GM19395 (cell line): ENCODE results near the gene SPINT1.

Experiments
- ATAC-seq: cut with Tn5 transposase; IDR thresholded peaks from one replicate; pipeline ENCODE4 v1.9.1; 2021; ENCODE audit warnings: mild to moderate bottlenecking, moderate library complexity; ENCODE audit not compliant: unreplicated experiment

SPINT1 gene

DNA sequence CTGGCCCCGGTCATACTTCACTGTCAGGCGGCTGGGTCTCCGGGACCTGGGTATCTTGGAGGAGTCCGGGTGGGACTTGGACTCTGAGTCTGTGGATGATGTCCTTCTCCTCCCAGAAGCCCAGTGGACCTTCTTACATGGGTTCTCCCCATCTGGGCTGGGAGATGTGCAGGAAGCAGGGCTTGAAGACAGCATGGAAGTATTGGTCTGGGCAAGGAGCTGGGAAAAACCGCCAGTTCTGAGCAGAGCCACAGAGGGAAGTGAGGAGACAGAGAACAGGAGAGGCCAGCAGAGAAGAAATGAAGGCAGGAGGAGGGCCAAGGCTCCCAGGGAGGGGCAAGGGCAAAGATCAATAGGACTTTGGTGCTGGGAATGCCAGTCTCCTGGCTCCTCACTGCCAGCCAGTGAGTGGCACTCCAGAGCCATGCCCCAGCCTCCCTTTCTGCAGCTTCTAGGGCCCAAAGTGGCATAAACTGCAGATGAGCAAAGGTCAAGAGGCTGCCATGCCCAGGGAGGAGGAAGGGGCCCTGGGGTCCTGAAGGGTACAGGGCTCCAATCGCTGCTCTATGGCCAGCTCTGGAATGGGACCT is 15.3 kb upstream of the SPINT1 start, which contains the start of gene PPP1R14D:
PPP1R14D (minus strand) TSS at position 262 of the 590 bp plus-strand sequence; CDS start at position 195, 67 bp downstream.
- ATAC-seq, result no peak

DNA sequence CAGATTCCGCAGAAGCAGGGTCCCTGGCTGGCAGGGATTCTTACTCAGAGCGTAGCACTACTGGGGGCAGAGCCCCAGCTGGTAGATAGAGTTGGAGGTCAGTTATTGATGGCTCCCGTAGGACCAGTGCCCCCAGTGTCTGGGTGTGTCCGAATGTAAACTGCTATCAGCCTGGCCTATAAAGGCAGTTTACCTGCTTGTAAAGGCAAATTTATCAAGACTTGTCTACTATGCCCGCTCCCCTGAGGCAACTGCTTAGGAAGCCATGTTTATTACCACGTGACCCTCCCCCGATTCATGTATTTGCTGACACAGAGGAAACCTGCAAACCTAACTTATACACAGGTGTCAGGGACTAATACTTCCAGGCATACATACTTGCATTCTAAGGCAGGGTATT is 14.7 kb upstream of the SPINT1 start:
- no peak for ATAC-seq

GRCh38 chr15:40830884-40831283 is 13.0 kb upstream of the SPINT1 start:
- ATAC-seq, result no peak

- ATAC-seq, result no peak
These were observed 12.0 kb upstream of the SPINT1 start for GRCh38 chr15:40831861-40832260.

GRCh38 chr15:40832903-40833302 is 10.9 kb upstream of the SPINT1 start:
- no peak for ATAC-seq

DNA sequence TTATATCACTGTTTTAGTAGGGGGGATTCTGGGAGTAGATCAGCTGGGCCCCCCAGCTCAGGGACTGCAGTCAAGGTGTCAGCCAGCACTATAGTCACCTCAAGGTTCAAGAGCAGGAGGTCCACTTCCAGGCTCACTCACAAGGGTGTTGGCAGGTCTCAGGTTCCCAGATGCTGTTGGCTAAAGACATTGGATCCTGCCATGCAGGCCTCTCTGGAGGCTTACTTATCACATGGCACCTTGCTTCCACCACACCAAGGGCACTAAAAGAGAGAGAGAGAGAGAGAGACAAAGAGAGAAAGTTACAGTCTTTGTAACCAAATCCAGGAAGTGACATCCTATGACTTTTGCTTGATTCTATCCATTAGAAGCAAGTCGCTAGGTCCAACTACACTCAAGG is 7.8 kb upstream of the SPINT1 start:
- ATAC-seq, result no peak

DNA sequence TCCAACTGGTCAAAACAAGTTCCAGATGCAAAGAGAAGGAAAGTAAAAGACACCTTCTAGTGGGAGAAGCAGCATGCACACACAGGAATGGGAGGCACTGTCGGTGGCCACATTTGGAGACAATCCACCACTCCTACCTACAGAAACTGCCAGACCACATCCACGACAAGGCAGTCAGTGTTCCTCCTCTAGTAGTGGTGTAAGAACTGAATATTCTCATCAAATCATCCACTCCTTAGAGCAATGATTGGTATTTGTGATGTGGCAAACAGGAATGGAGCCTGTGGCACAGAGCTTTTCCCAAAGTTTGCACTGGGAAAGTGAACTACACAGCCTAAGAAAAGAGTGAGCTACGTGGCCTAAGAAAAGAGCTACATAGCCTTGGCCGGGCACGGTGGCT is 5.1 kb upstream of the SPINT1 start:
- no peak for ATAC-seq

GRCh38 chr15:40841741-40842140 is 2.1 kb upstream of the SPINT1 start:
- ATAC-seq, result no peak

GRCh38 chr15:40843261-40843884 is 475 bp upstream of the SPINT1 start:
- no peak for ATAC-seq

DNA sequence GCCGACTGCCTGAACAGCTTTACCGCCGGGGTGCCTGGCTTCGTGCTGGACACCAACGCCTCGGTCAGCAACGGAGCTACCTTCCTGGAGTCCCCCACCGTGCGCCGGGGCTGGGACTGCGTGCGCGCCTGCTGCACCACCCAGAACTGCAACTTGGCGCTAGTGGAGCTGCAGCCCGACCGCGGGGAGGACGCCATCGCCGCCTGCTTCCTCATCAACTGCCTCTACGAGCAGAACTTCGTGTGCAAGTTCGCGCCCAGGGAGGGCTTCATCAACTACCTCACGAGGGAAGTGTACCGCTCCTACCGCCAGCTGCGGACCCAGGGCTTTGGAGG is 815 bp downstream of the SPINT1 start:
- no peak for ATAC-seq

- ATAC-seq, result no peak
These were observed 1.2 kb downstream of the SPINT1 start for GRCh38 chr15:40845036-40845435.

DNA sequence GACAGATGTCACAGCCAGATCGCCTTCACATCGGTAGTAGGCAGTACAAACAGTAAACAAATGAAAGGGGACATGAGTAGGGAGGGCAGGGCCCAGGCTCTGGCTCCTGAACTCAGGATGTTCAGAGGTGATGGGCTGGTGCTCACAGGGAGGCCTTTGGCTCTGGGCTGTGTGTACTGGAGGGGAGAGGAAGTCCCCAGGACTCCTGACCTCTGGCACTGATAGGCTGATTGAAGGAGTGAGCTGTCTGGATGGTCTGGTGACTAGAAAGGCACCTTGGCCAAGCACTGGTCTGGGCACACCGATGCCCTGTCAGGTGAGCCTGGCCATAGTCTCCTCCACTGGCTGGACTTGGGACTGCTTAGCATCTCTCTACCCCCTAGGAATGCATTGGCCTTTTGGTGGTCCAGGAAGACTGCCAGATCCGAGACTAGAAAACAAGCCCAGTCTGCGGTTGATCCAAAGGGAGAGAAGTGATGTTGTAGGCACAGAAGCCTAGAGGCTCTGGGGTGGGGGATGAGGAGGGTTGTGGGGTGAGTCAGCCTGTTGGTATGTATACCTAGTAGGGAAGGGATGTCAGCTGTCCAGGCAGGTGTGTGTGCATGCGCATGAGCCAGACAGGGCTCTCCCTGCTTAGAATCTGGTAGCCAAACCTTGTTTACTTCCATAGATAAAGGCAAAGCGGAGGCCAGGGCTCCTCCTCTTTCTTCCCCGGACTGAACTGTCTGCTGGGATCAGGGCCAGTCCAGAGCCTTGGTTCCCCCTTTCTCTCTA is 1.9 kb downstream of the SPINT1 start:
- no peak for ATAC-seq

GRCh38 chr15:40846841-40847222 is 3.0 kb downstream of the SPINT1 start:
- ATAC-seq, result no peak

DNA sequence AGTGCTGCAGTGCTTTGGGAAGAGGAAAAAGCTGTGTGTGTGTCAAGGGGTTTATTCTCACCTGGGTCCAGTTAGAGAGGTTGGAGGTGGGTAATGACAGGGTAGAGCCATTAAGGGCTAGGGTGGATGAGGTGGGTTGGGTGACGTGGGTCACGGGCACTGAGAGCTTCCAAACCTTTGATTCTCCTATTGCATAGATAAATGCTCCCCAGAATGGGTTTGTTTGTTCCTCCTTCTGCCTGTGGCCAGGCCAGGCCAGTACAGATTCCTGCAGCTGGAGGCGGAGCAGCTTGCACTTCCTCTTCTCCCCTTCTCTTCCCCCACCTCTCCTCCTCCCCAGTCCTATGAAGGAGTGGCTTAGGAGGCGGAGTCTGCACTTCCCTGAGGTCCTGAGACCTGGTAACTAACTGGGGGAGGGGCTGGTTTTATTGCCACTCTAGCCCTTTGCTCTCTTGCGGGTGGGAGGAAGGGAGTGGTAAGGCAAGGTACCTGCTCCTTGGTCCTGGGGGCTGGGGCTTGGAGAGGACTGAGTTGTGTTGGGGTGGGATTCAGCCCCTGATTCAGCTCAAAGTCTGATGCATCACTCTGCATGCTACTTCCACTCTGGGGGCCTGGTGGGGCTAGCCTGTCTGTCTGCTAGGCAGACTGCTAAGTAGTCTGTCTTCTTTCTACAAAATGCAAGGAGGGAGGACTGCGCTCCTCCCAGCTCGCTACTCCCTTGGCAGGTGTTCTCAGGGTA is 3.5 kb downstream of the SPINT1 start:
- peak; percentile 70 for ATAC-seq

- no peak for ATAC-seq
These were observed 6.8 kb downstream of the SPINT1 start for GRCh38 chr15:40850576-40851112.

GRCh38 chr15:40852529-40852928 is 8.7 kb downstream of the SPINT1 start:
- ATAC-seq, result no peak

- ATAC-seq, result no peak
These were observed 9.5 kb downstream of the SPINT1 start for GRCh38 chr15:40853241-40853890.

DNA sequence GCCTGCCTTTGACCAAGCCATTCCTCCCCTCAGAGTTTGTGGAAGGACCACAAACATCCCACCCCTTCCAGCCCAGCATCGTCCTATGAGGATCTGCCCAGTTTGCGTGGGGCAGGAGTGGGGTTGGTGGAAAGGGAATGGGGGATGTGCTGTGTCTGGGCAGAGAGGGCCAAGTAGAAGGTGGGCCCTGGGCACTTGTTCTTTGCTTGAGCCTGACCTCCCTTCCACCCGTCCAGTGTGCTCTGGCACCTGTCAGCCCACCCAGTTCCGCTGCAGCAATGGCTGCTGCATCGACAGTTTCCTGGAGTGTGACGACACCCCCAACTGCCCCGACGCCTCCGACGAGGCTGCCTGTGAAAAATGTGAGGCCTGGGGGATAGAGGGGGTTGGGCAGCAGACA is 10.3 kb downstream of the SPINT1 start:
- ATAC-seq, result no peak

- no peak for ATAC-seq
These were observed 11.9 kb downstream of the SPINT1 start for GRCh38 chr15:40855706-40856234.

DNA sequence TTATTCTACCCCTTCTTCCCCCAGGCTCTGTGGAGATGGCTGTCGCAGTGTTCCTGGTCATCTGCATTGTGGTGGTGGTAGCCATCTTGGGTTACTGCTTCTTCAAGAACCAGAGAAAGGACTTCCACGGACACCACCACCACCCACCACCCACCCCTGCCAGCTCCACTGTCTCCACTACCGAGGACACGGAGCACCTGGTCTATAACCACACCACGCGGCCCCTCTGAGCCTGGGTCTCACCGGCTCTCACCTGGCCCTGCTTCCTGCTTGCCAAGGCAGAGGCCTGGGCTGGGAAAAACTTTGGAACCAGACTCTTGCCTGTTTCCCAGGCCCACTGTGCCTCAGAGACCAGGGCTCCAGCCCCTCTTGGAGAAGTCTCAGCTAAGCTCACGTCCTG is 12.9 kb downstream of the SPINT1 start:
- no peak for ATAC-seq
